HG03045 (cell line): ENCODE measurements around the gene GRID2IP.
"Not testable (repeated sequence)": the region's sequence is repeated elsewhere in the genome, so short reads cannot be mapped to it uniquely, and the experiment has no call there.

Experiments
- ATAC-seq: cut with Tn5 transposase; IDR thresholded peaks from one replicate; pipeline ENCODE4 v1.9.1; 2021; ENCODE audit warnings: mild to moderate bottlenecking, moderate library complexity; ENCODE audit not compliant: unreplicated experiment

The GRID2IP gene

DNA sequence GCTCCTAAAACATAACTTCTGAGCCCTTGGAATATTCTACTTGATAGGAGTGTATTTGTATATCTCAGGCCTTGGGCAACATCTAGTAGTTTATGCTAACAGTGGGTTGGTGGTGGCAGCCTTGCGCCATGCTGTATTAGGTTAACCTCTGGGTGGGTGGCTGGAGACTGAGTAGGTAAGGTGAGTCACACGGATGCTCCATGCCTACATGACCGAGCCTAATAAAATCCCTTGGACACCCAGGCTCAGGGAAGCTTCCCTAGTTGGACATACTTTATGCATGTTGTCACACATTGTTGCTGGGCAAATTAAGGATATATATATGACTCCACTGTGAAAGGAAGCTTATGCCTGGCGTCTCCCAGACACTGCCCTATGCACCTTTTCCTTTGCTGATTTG is 97.5 kb downstream of the GRID2IP start:
- ATAC-seq: no peak

DNA sequence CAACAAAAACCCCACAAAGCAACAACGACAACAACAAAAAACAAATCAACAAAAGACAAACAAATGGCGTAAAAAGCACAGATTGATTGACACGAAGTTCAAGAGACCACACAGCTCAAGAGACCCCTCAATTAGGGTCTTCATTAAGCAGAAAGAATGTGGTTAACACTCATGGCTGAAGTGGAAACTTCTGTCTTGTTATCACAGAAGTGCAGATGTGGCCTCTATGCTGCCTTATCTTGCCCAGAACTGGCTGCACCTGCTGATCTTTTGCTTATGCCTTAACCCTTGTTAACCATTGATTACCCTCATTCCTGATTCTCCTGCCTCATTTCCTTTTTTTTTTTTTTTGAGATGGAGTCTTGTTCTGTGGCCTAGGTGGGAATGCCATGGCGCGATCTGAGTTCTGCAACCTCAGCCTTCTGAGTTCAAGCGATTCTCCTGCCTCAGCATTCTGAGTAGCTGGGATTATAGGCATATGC is 100.0 kb downstream of the GRID2IP start:
- ATAC-seq: no peak

DNA sequence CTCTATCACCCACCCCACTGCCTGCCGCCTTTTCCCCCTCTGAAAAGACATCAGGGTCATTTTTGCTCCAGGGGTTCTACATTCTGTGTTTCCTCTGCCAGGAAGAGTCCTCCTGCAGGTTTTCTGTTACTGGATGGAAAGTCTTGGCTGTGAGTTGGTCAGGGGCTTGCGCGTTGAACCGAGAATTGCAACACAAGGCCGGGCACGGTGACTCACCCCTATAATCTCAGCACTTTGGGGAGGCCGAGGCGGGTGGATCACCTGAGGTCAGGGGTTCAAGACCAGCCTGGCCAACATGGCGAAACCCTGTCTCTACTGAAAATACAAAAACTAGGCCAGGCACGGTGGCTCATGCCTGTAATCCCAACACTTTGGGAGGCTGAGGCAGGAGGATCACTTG is 100.7 kb downstream of the GRID2IP start:
- ATAC-seq: not testable (repeated sequence)

DNA sequence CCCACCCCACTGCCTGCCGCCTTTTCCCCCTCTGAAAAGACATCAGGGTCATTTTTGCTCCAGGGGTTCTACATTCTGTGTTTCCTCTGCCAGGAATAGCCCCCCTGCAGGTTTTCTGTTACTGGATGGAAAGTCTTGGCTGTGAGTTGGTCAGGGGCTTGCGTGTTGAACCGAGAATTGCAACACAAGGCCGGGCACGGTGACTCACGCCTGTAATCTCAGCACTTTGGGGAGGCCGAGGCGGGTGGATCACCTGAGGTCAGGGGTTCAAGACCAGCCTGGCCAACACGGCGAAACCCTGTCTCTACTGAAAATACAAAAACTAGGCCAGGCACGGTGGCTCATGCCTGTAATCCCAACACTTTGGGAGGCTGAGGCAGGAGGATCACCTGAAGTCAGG is 101.4 kb downstream of the GRID2IP start:
- not testable (repeated sequence) for ATAC-seq

DNA sequence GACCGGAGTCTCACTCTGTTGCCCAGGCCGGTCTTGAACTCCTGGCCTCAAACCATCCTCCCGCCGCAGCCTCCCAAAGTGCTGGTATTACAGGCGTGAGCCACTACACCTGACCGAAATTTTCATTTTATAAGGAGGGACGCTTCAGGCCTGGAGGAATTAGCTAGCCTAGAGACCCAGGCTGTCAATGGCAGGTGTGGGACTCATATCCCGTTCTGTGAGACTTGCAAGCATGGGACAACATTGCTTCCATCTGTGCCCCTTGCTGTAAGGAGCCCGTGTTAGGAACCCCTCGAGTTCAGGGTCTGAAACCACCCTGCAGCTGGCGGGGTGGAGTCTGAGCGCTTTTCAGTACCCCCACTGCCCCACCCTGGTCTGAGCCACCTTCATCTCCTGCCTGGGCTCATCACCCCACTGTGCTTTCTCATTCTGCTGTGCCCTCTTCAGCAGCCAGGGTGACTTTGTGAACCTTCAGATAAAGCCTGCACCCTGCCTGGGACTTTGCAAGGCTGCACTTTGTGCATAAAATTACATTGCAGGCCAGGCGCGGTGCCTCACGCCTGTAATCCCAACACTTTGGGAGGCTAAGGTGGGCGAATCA is 102.2 kb downstream of the GRID2IP start:
- ATAC-seq: no peak

DNA sequence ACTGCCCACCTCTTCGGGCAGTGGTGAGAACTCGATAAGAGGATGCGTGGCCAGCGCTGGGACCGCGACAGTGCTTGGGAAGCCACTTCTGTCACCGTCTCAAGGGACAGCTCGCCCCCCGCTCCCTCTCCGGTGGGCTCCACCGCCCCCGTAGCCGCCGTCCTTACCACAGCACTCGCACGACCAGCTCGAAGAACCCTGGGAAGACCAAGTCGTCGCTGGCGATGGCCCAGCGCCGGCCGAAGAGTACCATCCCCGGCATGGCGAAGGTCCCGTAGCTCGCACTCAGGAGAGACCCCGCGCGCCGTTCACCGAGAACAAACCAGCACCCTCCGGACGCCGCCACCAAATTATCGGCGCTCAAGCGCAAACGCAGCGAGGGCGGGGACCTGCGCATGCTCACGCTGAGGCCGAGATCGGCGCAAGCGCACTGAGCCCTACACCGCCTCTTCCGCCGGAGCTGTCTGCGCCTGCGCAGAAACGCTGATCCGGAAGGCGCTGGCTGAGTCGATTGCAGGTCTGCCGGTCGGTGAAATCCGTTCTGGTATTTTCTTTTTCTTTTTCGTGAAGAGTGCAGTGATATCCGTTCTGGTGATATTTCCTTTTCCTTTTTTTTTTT is 103.6 kb downstream of the GRID2IP start, which contains the start of gene DAGLB:
Gene DAGLB, minus strand, starts transcription at position 374 of the 619 bp plus-strand sequence. Its CDS starts 112 bp downstream, at position 262.
- ATAC-seq: peak; percentile 85
